ENCODE results near the gene TBC1D3H. TPM values are rescaled to one million over a fixed set of nuclear protein-coding genes. Genes with fewer than 3 reads are reported as not detected.
"Not testable (repeated sequence)": the region's sequence is repeated elsewhere in the genome, so short reads cannot be mapped to it uniquely, and the experiment has no call there.

Gene TBC1D3H
- total RNA-seq, result not detected
- not detected for polyA plus RNA-seq
- long read RNA-seq, donor 1, result 0 reads
- long read RNA-seq, donor 2, result 0 reads

DNA sequence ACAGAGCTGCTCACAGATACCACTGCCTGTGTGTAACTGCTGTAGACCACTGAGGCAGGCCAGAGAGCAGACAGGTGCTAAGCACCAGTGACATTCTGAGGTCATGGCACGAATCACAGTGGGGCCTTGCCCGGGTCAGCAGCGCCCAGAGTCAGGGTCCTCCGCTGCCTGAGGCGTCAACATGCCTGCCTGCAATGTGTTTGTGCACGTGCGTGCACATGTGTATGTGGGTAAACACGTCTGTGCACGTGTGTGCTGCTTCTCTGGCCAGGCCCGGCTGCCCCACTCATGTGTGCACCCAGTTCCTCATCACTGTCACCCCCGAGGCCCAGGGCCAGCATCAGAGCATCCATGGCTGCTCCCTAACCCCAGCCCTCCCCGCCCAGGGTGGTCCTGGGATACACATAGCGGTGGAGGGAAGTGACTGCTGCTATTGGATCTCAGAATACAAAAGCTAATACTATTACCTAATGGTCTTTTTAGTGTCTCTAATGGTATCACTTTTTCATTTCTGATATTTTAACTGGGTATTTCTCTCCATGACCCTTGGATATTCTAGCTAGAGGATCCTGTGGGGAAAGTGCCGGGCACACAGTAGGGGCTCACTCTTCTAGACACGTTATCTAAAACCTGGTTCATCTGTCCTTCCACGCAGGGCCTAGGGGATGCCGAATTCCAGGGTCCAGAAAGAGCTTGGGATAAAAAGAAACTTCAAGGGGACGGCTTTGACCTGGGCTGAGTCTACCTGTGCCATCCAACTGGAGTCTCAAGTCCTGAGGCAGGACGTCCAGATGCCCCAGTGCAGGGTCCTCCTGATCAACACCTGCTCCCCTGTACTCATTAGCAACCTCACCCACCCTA lies at the start of gene TBC1D3H:
TBC1D3H (minus strand) TSS at position 51 of the 861 bp plus-strand sequence. CDS start 1,540 bp downstream, outside the sequence.
- ATAC-seq; H3K9me3 ChIP-seq; H3K4me3 ChIP-seq; H3K36me3 ChIP-seq (ENCODE audit: insufficient read depth in 1 of 2, low read depth in 1 of 2); H3K27me3 ChIP-seq (ENCODE audit: insufficient read depth in 3 of 3, low read length in 2 of 3); H3K27ac ChIP-seq; intact Hi-C loops (cut with DNase I); H3K4me1 ChIP-seq: not testable (repeated sequence)
- peak in 1 of 2 donors; percentile 23 for DNase-seq
- WGBS, 3 donors, result 68 to 83% (median 81%) methylated on average over 8 to 19 of the region's 19 CpGs

DNA sequence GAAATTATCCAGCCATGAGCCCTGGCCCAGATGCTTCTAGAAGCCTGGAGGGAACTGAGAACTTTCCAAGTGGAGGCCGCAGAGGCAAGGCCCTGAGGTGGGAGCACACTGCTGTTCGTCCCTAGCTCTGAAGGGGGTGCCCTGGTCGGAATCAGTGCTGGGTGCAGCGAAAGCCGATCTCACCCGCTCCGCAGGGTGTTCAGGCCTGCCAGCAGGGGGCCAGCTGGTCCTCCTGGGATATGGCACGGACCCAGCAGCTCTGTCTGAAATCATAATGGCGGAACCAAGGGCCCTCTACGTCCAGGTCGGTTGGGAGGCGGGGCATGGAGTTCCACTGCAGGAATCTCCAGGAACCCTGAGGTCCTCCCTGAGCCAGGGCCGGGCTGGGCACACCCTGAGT lies 40.7 kb upstream of the TBC1D3H start:
- H3K9me3 ChIP-seq; H3K27me3 ChIP-seq (ENCODE audit: insufficient read depth in 3 of 3, low read length in 2 of 3); H3K36me3 ChIP-seq (ENCODE audit: insufficient read depth in 1 of 2, low read depth in 1 of 2); H3K27ac ChIP-seq; ATAC-seq; H3K4me1 ChIP-seq; intact Hi-C loops (cut with DNase I); DNase-seq; H3K4me3 ChIP-seq: not testable (repeated sequence)
- 54 to 66% methylated on average over 6 to 7 of the region's 13 CpGs; no CpG with 5 or more reads in 1 of the 3 donors for WGBS, 3 donors

GRCh38 chr17:36415180-36415941 lies 27.1 kb upstream of the TBC1D3H start:
- H3K4me1 ChIP-seq; H3K9me3 ChIP-seq; DNase-seq; intact Hi-C loops (cut with DNase I); H3K27me3 ChIP-seq (ENCODE audit: insufficient read depth in 3 of 3, low read length in 2 of 3); H3K4me3 ChIP-seq; ATAC-seq; H3K36me3 ChIP-seq (ENCODE audit: insufficient read depth in 1 of 2, low read depth in 1 of 2); H3K27ac ChIP-seq: not testable (repeated sequence)
- no CpG with 5 or more reads among the region's 2 CpGs for WGBS, 3 donors

DNA sequence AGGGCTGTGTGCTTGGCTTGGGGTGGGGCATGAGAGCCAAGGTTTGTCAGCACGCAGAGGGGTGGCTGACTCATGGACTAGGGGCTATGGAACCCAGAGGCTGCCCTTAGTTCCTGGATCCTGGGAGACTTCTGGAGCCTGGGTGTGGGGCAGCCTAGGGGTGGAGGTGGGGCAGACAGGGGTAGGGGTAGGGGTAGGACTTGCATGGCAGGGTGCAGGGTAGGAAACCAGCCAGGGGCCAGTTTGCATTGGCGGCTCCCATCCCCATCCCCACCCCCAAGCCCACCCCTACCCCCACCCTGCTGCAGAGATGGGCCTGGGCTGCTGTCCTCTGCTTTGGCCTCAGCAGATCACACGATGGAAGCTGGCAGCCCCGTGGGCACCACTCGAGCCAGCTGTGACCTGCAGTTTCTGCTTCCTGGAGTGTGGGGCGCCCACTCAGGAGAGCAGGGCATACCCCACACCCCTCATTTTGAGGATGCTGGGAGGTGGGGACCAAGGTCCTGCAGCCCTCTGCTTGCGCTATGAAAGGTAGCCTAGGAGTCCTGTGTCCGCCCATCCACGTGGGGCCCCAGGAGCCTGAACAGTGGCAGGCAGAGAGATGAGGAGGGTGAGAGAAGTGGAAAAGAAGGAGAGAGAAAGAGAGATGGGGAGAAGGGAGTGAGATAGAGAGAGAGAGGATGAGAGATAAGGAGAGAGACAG lies 2.9 kb upstream of the TBC1D3H start:
- intact Hi-C loops (cut with DNase I); H3K9me3 ChIP-seq; H3K27me3 ChIP-seq (ENCODE audit: insufficient read depth in 3 of 3, low read length in 2 of 3): not testable (repeated sequence)

GRCh38 chr17:36375938-36376337 lies 12.3 kb downstream of the TBC1D3H start:
- H3K4me1 ChIP-seq; ATAC-seq; DNase-seq; H3K9me3 ChIP-seq; H3K36me3 ChIP-seq (ENCODE audit: insufficient read depth in 1 of 2, low read depth in 1 of 2); intact Hi-C loops (cut with DNase I); H3K27ac ChIP-seq; H3K27me3 ChIP-seq (ENCODE audit: insufficient read depth in 3 of 3, low read length in 2 of 3); H3K4me3 ChIP-seq: not testable (repeated sequence)
- no CpG with 5 or more reads among the region's 7 CpGs for WGBS, 3 donors

More for the DNA sequence above, 2.9 kb upstream of the TBC1D3H start:
- WGBS, 3 donors, result 76% methylated on average over 3 to 4 of the region's 9 CpGs; no CpG with 5 or more reads in 1 of the 3 donors
- not testable (repeated sequence) for ATAC-seq; H3K4me3 ChIP-seq; DNase-seq; H3K36me3 ChIP-seq (ENCODE audit: insufficient read depth in 1 of 2, low read depth in 1 of 2); H3K27ac ChIP-seq; H3K4me1 ChIP-seq

GRCh38 chr17:36362496-36362895 lies 25.7 kb downstream of the TBC1D3H start:
- H3K36me3 ChIP-seq (ENCODE audit: insufficient read depth in 1 of 2, low read depth in 1 of 2); DNase-seq; ATAC-seq; intact Hi-C loops (cut with DNase I); H3K9me3 ChIP-seq; H3K4me3 ChIP-seq; H3K27me3 ChIP-seq (ENCODE audit: insufficient read depth in 3 of 3, low read length in 2 of 3); H3K27ac ChIP-seq; H3K4me1 ChIP-seq: not testable (repeated sequence)
- WGBS, 3 donors, result 67 to 83% methylated on average over 2 to 3 of the region's 6 CpGs; no CpG with 5 or more reads in 1 of the 3 donors

Other genes with a start within 250 kb of the TBC1D3H start
- gene TBC1D3B, start 211.8 kb downstream of the TBC1D3H start, total RNA-seq, result 1 to 10 TPM; 1.3 to 5.6 (median 3.7) TPM
- gene TBC1D3B, start 211.8 kb downstream of the TBC1D3H start, polyA plus RNA-seq, result 1 to 10 TPM; 1.3 to 2.0 (median 1.5) TPM
- under 1 TPM in 1 of 4 donors, not detected in 3; 0.76 TPM for gene CCL3L1, start 191.7 kb downstream of the TBC1D3H start, total RNA-seq
- gene CCL3L1, start 191.7 kb downstream of the TBC1D3H start, polyA plus RNA-seq, result not detected
- not detected for gene CCL4L2, start 177.4 kb downstream of the TBC1D3H start, total RNA-seq
- not detected for gene CCL4L2, start 177.4 kb downstream of the TBC1D3H start, polyA plus RNA-seq
- gene TBC1D3I, start 123.9 kb downstream of the TBC1D3H start, total RNA-seq, result under 1 TPM in 2 of 4 donors, not detected in 2; 0.49 to 0.78 TPM
- under 1 TPM in 2 of 3 donors, not detected in 1; 0.23 to 0.55 TPM for gene TBC1D3I, start 123.9 kb downstream of the TBC1D3H start, polyA plus RNA-seq
- gene TBC1D3G, start 64.6 kb downstream of the TBC1D3H start, total RNA-seq, result not detected
- gene TBC1D3G, start 64.6 kb downstream of the TBC1D3H start, polyA plus RNA-seq, result 1 to 10 TPM in 1 of 3 donors, not detected in 2; 2.8 TPM
- gene ZNHIT3, start 98.2 kb upstream of the TBC1D3H start, total RNA-seq, result 10 to 100 TPM; 22.7 to 32.3 (median 31.1) TPM
- 10 to 100 TPM; 45.2 to 80.2 (median 58.5) TPM for gene ZNHIT3, start 98.2 kb upstream of the TBC1D3H start, polyA plus RNA-seq
- gene MYO19, start 146.4 kb upstream of the TBC1D3H start, total RNA-seq, result 10 to 100 TPM; 10.1 to 19.2 (median 13.7) TPM
- gene MYO19, start 146.4 kb upstream of the TBC1D3H start, polyA plus RNA-seq, result 10 to 100 TPM; 13.9 to 28.7 (median 15.2) TPM
- gene PIGW, start 146.6 kb upstream of the TBC1D3H start, total RNA-seq, result 10 to 100 TPM in 3 of 4 donors, 1 to 10 TPM in 1; 6.2 to 14.9 (median 10.6) TPM
- gene PIGW, start 146.6 kb upstream of the TBC1D3H start, polyA plus RNA-seq, result 10 to 100 TPM in 2 of 3 donors, 1 to 10 TPM in 1; 5.5 to 18.0 (median 16.8) TPM
- 10 to 100 TPM; 35.6 to 54.4 (median 39.7) TPM for gene GGNBP2, start 156.5 kb upstream of the TBC1D3H start, total RNA-seq
- gene GGNBP2, start 156.5 kb upstream of the TBC1D3H start, polyA plus RNA-seq, result 10 to 100 TPM; 29.2 to 44.6 (median 40.0) TPM
- gene DHRS11, start 203.4 kb upstream of the TBC1D3H start, total RNA-seq, result 10 to 100 TPM in 3 of 4 donors, 1 to 10 TPM in 1; 9.4 to 16.0 (median 13.4) TPM
- 10 to 100 TPM; 12.0 to 20.5 (median 14.5) TPM for gene DHRS11, start 203.4 kb upstream of the TBC1D3H start, polyA plus RNA-seq
- gene MRM1, start 213.1 kb upstream of the TBC1D3H start, total RNA-seq, result 10 to 100 TPM in 1 of 4 donors, 1 to 10 TPM in 3; 8.7 to 12.1 (median 8.9) TPM
- 10 to 100 TPM; 11.1 to 30.6 (median 18.3) TPM for gene MRM1, start 213.1 kb upstream of the TBC1D3H start, polyA plus RNA-seq